Measurements from ENCODE around the gene SAMD4A.

GRCh38 chr14:54724123-54724522, 157.2 kb downstream of the SAMD4A start:
- TF ChIP-seq TAF1 (IDR thresholded peaks at IDR 0.05; ENCODE audit: low read depth, low read length) (no peak), POLR2A (IDR thresholded peaks at IDR 0.05; ENCODE audit: low read depth, low read length) (no peak)

Data from GM12891 (cell line).